ENCODE measurements around the gene KBTBD7.

The KBTBD7 gene, protein sequence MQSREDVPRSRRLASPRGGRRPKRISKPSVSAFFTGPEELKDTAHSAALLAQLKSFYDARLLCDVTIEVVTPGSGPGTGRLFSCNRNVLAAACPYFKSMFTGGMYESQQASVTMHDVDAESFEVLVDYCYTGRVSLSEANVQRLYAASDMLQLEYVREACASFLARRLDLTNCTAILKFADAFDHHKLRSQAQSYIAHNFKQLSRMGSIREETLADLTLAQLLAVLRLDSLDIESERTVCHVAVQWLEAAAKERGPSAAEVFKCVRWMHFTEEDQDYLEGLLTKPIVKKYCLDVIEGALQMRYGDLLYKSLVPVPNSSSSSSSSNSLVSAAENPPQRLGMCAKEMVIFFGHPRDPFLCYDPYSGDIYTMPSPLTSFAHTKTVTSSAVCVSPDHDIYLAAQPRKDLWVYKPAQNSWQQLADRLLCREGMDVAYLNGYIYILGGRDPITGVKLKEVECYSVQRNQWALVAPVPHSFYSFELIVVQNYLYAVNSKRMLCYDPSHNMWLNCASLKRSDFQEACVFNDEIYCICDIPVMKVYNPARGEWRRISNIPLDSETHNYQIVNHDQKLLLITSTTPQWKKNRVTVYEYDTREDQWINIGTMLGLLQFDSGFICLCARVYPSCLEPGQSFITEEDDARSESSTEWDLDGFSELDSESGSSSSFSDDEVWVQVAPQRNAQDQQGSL

DNA sequence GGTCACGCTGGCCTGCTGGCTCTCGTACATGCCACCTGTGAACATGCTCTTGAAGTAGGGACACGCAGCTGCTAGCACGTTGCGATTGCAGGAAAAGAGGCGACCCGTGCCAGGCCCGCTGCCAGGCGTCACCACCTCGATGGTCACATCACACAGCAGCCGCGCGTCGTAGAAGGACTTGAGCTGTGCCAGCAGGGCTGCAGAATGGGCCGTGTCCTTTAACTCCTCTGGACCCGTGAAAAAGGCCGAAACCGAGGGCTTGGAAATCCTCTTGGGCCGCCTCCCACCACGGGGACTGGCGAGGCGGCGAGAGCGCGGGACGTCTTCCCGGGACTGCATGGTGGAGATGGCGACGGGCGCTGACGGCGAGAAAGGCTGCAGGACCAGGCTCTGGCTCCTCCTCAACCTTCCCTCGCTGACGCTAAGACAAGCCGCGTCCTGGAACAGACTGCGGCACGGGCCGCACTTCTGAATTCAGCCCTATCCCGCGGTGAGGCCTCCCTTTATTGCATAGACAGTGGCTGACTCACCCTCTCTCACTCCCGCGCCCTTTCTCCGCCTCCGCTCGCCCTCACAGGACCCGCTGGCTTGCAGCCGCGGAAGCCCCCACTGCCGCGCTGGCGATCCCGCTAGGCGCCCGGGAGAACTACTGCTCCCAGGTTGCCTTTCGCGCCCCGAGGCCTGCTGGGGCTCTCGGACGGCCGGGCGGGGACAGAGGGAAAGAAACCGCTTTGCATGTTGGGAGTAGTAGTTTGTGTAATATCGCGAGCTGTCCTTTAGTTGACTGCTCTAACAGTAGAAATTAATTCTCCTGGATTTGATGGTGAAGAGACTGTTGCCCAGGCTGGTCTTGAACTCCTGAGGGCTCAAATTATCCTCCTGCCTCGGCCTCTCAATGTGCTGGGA lies at the start of gene KBTBD7:
TSS of gene KBTBD7 (minus strand) at position 651 of the 906 bp plus-strand sequence. CDS start at position 339, 312 bp downstream.
- peak; percentile 84 for DNase-seq (ENCODE audit: low read depth)

GRCh38 chr13:41241626-41242025 lies 47.3 kb upstream of the KBTBD7 start:
- DNase-seq (ENCODE audit: low read depth) = no peak

- no peak for DNase-seq (ENCODE audit: low read depth)
Measured at GRCh38 chr13:41236369-41236768, 42.0 kb upstream of the KBTBD7 start.

GRCh38 chr13:41232578-41233480 lies 38.5 kb upstream of the KBTBD7 start:
- DNase-seq (ENCODE audit: low read depth) = no peak

DNA sequence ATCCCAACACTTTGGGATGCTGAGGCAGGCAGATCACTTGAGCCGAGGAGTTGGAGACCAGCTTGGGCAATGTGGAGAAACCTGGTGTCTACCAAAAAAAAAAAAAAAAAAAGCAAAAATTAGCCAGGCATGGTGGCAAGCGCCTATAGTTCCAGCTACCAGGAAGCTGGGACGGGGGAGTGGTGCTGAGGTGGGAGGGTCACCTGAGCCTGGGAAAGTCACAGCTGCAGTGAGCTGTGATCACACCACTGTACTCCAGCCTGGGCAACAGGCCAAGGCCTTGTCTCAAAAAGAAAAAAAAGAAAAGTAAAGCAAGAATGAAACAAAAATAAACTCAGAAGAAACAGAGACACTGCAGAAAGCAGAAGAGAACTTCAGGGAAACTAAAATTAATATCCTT lies 37.4 kb upstream of the KBTBD7 start:
- DNase-seq (ENCODE audit: low read depth) = no peak

DNA sequence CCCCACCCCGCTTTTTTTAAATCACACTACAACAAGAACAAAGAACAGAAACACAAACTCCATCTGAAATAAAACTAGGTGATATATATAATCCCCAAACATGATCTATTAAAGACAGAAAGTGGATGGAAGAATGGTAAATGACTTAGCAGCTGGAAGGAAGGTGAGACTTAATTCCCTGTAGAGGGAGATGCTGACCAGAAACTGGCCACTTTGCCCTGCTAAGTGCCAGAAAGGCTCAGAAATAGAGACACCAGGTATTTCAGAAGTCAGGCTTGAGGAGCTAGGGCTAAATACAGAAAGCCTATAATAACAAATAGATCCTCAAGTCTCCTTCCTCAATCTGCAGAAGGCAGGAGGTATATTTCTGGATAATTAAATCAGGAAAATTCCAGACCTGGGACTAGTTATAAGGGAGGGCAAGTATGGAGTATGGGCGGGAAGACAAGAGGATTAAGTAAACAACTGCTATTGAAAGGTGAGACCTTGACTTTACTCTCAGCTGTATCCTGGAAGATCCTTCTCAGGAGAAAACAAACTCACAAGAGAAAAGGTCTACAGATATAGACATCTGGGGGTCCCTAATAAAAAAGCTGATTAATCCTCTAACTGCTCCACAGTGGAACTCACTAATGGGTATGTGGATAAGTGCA lies 36.8 kb upstream of the KBTBD7 start:
- DNase-seq (ENCODE audit: low read depth) = no peak

DNA sequence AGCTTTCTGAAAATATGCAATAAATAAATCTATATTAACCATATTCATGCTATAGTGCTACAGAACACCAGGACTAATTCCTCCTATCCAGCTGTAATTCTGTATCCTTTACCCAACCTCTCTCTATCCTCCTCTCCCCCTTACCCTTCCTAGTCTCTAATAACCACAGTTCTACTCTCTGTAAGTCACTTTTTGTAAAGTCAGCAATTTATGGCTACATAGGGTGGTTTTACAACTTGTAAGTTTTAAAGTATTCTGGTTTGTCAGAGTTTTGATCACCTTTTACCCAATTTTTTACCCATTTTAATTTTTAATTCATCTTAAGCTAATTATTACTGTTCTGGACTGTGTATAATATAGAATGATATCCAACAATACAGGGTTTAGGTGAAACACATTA lies 35.0 kb upstream of the KBTBD7 start:
- no peak for DNase-seq (ENCODE audit: low read depth)

DNA sequence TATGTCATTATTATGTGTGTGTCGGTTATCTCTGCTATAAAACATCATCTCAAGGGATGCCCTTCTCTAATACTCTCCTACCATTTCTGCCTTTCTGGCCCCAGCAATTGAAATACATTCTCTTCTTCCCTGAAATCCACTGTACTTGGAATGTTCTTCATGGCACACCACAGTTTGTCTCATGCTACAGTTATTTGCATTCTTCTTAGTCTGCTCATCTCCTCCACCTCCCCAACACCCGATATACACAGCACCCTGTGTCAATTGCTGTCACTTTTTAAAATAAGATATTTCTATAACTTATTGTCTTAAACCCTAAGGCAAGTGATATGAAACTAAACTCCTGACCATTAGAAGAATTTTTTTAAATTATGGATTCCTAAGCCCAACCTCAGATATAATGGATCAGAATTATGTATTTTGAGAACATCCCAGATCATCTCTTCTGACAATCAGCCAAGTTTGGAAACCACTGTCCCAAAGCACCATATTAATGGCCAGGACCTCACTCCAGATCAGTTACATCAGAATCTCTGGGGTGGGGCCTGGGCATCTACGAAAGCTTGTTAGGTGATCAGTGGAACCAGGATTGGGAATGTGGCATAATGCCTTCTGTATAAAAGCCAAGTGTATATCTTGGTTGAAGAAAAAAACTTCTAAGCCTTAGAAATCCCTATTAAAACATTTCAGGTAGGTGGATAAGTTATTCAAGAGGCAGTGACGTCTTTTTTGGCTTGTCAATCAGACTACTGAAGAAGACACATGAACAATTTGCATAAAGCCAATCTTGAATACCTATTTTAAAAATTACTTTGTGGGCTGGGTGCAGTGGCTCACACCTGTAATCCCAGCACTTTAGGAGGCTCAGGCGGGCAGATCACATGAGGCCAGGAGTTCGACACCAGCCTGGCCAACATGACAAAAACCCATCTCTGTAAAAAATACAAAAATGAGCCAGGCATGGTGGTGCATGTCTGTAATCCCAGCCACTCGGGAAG lies 30.0 kb upstream of the KBTBD7 start:
- DNase-seq (ENCODE audit: low read depth) = no peak

DNA sequence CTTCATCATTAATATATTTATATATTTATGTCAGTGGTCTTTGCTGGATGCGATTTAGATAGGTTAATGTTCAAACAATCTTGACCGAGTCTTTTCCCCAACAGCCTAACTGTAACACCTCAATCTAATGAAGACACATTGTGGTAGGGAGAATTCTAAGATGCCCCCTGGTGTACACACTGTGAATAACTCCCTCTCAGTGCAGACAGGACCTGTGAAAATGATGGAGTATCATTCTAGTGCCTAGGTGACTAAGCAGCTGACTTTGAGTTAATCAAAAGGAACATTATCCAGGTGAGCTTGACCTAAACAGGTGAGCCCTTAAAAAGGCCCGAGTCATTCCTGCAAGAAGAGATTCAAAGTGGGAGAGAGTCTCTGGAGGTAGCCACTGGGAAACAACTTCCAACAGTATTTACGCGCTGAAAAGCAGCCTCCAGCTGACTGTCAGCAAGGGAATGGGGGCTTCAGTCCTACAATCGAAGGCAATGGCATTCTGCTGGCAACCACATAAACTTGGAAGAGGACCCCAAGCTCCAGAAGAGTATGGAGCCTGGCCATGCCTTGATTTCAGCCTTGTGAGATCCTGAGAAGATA lies 28.0 kb upstream of the KBTBD7 start:
- peak; percentile 19 for DNase-seq (ENCODE audit: low read depth)

DNA sequence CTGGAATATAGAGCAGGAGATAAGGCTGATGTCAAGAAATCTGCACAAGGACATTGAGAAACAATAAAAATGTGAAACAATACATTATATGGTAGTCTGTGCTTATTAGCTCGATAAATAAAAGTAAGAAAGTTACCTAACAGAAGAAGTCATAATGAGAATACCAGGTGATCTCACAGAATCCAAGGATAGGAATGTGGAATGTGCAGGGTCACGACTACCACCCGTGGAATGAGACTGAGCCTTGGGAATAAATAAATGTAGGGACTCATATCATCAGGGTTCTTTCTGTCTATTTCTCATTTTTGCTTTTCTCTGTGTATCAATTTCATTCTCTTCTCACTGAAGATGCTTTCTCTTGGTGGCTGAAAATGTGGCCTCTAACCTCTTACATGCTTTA lies 26.0 kb upstream of the KBTBD7 start:
- no peak for DNase-seq (ENCODE audit: low read depth)

DNA sequence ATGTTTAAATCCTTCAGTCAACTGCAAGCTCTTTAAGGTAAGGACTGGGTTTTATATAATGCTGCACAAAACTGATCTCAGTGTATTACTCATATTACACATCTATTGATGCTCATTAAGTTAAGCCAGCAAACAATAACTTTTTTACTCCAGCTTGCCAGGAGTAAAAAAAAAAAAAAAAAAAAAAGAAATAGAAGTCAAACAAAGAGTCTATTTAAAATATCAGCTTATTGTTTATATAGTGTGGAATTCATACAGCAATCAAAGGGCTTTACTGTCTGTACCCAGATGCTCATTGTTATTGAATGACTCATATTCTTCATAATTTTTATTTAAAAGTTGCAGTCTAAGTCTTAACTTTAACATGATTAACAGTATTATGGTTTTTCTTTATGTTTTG lies 21.8 kb upstream of the KBTBD7 start:
- no peak for DNase-seq (ENCODE audit: low read depth)

DNA sequence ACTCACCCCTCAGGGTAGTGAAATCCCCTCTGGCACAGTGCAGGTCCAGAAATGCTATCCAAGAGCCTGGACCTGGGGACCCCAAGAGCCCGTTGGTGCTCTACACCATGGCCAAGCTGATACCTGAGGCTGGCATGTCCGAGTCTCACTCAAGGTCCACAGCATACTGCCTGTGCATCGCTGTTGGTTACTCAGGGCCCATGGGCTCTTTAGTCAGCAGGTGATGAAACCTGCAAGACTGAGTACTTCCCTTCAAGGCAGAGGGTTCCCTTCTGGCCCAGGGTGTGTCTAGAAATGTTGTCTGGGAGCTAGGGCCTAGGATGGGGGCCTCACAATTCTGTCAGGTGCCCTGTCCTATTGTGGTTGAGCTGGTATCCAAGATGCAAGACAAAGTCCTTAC lies 19.6 kb upstream of the KBTBD7 start:
- no peak for DNase-seq (ENCODE audit: low read depth)

DNA sequence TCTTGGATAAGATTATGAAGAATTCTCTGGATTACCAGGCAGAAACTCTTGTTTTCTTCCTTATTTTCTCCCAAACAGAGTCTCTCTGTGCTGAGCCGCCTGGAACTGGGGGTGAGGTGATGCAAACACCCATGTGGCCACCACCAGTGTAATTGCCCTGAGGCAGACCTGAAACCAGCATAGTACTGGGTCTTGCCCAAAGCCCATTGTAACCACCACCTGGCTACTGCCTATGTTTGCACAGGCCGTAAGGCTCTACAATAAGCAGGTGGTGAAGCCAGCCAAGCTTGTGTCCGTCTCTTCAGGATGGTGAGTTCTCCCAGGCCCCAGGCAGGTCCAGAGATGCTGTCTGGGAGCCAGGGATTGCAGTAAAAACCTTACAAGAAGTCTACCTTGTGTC lies 18.9 kb upstream of the KBTBD7 start:
- no peak for DNase-seq (ENCODE audit: low read depth)

DNA sequence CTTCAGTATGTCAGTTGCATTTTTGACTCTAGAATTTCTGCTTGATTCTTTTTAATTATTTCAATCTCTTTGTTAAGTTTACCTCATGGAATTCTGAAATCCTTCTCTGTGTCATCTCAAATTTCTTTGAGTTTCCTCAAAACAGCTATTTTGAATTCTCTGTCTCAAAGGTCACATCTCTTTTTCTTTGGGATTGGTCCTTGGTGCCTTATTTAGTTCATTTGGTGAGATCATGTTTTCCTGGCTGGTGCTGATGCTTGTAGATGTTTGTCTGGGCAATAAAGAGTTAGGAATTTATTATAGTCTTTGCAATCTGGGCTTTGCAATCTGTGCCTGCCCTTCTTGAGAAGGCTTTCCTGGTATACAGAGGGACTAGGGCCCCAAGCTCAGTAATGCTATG lies 18.5 kb upstream of the KBTBD7 start:
- DNase-seq (ENCODE audit: low read depth) = no peak

DNA sequence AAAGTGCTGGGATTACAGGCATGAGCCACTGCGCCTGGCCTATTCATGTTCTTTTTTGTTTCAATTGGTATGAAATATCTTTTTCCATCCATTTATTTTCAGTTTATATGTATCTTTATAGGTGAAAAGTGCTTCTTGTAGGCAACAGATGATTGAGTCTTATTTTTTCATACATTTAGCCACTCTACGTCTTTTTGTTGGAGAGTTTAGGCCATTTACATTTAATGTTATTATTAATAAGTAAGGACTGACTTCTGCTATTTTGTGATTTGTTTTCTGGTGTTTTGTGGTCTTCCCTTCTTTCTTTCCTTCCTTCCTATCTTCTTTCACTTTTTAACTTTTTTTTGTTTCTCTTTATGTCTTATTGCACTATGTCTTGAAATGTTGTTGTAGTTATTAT lies 16.7 kb upstream of the KBTBD7 start:
- DNase-seq (ENCODE audit: low read depth) = no peak

GRCh38 chr13:41206467-41206866 lies 12.1 kb upstream of the KBTBD7 start:
- no peak for DNase-seq (ENCODE audit: low read depth)

DNA sequence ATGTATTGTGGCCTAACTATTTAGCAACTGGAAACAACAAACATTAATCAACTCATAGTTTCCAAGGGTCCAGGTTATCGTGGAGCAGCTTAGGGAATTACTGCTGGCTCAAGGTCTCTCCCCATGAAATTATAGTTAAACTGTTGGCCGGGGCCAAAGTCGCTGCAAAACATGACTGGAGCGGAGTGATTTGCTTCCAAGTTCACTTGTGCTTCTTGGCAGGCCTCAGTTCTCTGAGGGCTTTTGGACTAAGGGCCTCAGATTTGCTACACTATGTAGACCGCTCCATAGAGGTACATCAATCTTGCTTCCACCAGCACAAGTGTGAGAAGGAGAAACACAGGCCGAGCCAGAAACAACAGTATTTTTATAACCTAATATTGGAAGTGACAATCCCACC lies 9.4 kb upstream of the KBTBD7 start:
- DNase-seq (ENCODE audit: low read depth) = no peak

DNA sequence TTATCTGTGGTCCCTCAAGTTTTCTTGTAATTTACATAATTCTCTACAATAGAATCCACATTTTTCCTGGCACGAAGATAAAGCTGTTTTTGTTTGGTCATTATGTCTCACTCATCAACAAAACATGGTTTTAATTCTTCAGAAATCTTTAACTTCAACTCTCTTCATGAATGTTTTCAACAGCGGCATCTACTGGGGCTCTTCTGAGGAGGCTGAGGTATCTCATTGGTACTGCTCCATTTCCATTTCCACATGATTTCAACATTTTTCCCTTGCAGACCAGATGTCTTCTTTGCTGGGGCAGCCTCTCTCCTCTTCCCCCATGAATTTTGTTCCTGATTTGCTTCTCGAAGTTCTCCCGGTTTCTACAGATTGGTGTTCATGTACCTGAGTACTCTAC lies 5.8 kb upstream of the KBTBD7 start:
- no peak for DNase-seq (ENCODE audit: low read depth)

DNA sequence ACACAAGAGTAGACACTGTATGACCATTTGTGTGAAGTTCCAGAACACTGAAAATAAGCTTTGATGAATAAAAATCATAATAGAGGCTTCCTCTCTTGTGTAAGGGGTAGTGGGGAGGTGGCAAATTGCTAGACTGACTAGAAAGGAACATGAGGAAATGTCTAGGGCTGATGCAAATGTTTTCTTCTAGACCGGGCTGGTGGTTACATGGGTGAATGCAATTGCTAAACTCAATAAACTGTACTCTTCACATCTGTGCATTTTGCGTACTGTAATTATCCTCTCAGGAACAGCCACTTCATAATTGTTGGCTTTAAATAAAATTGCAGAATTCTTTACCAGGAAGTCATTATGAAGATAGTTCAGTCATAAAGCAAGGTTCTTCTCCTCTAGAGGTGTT lies 5.2 kb upstream of the KBTBD7 start:
- no peak for DNase-seq (ENCODE audit: low read depth)

Data from activated T-cell treated with anti-CD3 and anti-CD28 coated beads for 1 hour (primary cell).